H1 (cell line): ENCODE results near the gene OR2T6. TPM values are rescaled to one million over a fixed set of nuclear protein-coding genes. Genes with fewer than 3 reads are reported as not detected.

Source experiments
- CHD7 ChIP-seq: fragments of 300-600 bp; sonication (generic); IDR thresholded peaks from 2 replicates; pipeline ENCODE4 v1.7.1; 2012; ENCODE audit warnings: low read length, moderate library complexity, mild to moderate bottlenecking, inconsistent platforms; ENCODE audit not compliant: insufficient replicate concordance
- POLR2A ChIP-seq, 2 experiments: IDR thresholded peaks; 1 replicate in 1 of 2; 2 replicates in 1 of 2; pipeline ENCODE4 v1.6.1; 2011; ENCODE audit warnings: low read depth in 2 of 2, low read length in 2 of 2, mild to moderate bottlenecking in 2 of 2; ENCODE audit errors: control extremely low read depth in 1 of 2
- polyA plus RNA-seq, 7 experiments: library from polyadenylated mRNA; depleted of rRNA in 3 of 7; stranded (reverse) in 5 of 7; unstranded in 2 of 7; fragments of >200 nt in 5 of 7; fragments of 200-250 nt in 2 of 7; gene quantifications; 1 replicate in 5 of 7; 2 replicates in 1 of 7; 4 replicates in 1 of 7; pipeline versions ENCODE4 v1.2.1 to v1.2.3, GENCODE V29; 2011 to 2013; ENCODE audit warnings: missing spikeins in 2 of 7, mixed read lengths in 2 of 7
- total RNA-seq: library from RNA; stranded (reverse); fragmentation: NEBNext Ultra II Directional; extraction: Animal tissue kit (Norgen Biotek cat#: 25700); gene quantifications from 2 replicates; pipeline ENCODE4 v1.2.1, GENCODE V29; 2021

The OR2T6 gene
- total and polyA plus RNA-seq, 2 of the 8 experiments (the other 6 are each of a cell fraction or from before 2014, with no cell fraction given): not detected

- TF ChIP-seq CHD7 (no peak), POLR2A (IDR thresholded peaks at IDR 0.05; ENCODE audit: control extremely low read depth in 1 of 2, low read depth in 2 of 2, low read length in 2 of 2) (no peak)
Observed at GRCh38 chr1:248421384-248421783, 45.8 kb downstream of the OR2T6 start (continued).
